ENCODE data around the gene TRPM5.

The TRPM5 gene

DNA sequence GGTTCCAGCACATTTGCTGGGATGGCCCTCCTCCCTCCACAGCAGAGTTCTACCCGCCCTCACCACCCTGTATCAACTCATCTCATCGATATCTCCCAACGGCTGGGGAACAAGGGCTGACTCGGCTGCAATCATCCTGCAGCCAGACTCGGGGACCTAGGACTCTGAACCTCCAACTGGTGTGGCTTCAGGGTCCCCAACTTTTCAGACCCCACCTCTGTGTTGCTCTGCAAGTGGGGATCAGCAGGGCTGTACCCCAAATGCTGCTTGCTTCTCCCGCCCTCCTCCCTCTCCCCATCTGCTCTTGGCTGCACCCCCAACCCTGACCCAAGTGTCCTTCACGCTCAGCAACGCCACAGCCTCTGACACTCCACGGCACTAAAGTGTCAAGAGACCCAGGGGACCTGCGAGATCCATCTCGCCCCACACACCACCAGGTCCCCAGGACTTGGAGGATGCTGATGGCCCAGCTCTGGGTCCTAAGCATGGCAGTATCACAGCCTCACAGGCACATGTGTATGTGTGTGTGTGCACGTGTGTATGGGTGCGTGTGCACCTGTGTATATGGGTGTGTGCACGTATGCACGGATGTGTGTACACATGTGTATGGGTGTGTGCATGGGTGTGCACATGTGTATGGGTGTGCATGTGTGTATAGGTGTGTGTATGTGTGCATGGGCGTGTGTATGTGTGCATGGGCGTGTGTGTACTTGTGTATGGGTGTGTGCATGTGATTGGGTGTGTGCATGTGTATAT is 26.9 kb upstream of the TRPM5 start:
- intact Hi-C loops (cut with DNase I), result no loop called here
- DNase-seq, result peak in 3 of 42 donors; percentile 8 to 27 (median 16)

DNA sequence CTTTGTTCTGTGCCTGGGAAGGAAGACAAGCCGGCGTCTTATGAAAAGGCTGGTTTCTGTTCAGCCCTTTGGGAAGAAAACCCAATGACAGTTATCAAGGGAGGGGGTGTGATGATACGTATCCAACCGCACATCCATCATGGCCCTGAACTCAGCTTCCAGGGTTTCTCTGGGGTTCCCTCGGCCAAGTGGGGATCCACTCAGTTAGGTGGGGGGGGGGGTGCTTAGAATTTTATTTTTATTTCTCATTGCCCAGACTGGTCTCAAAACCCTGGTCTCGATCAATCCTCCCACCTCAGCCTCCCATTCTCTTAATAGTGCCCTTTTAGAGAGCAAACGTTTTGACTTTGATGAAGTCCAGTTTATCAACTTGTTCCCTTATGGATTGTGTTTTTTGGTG is 26.2 kb upstream of the TRPM5 start:
- DNase-seq, result peak in 1 of 42 donors; percentile 24
- intact Hi-C loops (cut with DNase I), result no loop called here

DNA sequence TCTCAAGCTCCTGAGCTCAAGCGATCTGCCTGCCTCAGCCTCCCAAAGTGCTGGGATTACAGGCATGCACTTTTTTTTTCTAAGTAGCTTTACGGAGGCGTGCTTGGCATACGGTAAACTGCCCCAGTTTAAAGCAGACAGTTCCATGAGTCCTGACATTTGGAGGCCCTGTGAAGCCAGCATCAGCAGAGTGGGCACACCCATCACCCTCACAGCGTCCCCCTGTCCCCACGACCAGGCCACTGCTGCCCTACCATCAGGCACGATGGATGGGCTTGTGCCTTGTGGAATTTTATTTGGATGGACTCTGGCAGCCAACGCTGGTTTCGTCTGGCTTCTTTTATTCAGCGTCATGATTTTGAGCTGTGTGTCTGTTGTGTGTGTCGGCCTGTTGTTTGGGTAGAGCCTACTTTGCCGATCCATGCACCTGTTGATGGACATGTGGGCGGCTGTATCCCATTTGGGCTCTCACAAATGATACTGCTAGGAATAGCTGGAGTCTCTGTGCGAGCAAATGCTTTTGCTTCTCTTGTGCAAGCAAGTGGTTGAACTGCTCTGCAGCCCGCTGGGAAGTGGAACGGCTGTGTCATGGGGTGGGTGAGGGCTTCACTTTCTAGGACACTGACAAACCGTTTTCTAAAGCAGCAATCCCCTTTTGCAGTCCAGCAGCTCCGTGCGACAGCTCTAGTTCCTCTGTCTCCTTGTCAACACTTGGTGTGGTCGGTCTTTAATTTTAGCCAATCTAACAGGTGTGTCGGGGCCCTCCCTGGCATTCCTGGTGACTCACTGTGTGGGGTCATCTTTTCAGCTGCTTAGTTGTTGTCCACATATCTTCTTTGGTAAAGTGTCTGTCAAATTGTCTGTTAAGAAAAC is 24.3 kb upstream of the TRPM5 start:
- peak in 2 of 42 donors; percentile 4 to 33 for DNase-seq
- intact Hi-C loops (cut with DNase I), result no loop called here

DNA sequence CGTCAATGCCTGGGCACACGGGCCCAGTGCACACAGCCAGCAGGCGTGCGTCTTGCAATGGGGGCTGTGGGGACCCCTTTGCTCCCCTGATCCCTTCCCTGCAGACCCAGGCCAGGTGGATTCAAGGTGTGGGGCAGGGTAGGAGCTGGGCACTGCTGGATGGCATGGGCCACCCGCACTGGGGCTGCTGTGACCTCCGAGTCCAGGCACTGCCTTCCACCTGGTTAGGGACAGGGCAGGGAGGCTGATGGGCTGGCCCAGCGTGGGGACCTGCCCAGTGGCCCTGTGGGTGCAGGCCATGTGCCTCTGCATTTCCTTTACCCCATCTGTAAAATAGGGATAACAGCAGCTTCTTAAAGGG is 23.4 kb upstream of the TRPM5 start:
- peak in 1 of 42 donors; percentile 7 for DNase-seq
- intact Hi-C loops (cut with DNase I), result no loop called here

DNA sequence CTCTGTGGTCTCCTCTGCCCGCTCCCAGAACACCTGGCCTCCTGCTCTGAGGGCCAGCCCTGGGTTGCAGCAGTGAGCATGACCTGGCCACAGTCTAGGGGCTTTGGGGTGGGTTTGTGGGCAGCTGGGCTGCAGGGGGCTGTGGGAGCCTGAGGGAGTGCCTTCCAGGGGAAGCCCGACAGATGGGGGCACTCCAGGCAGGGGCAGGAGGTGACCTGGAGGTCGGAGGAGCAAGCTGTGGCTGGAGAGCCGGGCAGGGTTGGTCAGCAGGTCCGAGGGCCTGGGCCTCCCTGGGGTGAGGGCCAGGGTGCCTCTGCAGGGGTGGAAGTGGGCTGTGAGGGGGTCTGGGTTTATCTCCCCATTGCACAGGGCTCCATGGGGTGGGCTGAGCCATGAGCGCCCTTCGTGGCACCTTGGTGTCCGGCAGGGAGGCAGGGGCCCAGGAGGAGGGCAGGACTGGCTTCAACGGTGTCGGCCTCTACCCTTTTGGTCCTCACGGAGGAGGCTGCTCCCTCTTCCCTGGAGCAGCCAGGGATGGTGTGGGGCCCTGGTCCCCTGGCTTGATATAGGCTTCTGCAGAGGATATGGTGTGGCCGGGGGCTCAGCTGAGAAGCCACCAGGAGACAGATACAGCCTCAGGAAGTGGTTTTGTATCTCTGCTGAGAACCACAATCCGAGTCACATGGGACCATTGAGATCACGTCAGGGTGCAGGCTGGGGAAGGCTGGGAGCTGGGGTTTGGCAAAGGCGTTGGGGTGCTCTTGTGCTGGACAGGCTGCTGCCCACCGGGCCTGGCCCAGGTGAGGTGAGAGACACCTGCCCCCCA is 22.8 kb upstream of the TRPM5 start:
- DNase-seq, result peak in 7 of 42 donors; percentile 9 to 42 (median 24)
- intact Hi-C loops (cut with DNase I), result no loop called here

DNA sequence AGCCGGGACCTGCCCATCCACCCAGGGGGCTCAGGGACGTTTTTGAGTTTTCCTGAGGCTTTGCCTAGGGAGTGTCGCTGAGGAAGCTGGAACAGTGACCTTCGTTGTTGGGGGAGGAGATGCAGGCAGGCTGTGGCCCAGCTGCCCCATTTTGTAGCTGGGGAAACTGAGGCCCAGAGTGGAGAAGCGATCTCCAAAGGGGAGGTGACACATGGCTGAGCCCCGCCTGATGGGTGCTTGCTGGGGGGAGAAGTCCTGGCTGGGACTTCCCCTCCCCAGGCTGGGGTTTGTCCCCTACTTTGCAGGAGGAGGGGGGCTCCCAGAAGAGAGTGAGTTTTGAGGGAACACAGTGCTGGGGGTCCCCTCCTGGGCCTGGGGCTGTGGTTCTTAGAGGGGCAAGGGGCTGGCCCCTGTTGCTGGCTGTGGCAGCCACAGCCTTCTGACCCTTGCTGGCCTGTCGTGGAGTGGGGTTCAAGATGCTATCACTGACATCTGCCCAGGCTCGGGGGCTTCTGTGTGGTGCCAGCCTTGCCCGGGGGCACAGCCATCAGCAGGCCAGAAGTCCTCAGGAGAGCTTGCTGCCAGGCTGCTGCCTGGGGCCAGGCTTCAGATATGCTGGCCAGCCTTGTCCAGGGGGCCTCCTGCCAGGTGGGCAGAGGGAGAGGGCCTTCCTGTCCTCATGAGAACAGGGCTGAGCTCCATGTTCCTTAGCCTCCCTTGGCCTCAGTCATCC is 21.9 kb upstream of the TRPM5 start:
- intact Hi-C loops (cut with DNase I), result no loop called here
- no peak for DNase-seq

DNA sequence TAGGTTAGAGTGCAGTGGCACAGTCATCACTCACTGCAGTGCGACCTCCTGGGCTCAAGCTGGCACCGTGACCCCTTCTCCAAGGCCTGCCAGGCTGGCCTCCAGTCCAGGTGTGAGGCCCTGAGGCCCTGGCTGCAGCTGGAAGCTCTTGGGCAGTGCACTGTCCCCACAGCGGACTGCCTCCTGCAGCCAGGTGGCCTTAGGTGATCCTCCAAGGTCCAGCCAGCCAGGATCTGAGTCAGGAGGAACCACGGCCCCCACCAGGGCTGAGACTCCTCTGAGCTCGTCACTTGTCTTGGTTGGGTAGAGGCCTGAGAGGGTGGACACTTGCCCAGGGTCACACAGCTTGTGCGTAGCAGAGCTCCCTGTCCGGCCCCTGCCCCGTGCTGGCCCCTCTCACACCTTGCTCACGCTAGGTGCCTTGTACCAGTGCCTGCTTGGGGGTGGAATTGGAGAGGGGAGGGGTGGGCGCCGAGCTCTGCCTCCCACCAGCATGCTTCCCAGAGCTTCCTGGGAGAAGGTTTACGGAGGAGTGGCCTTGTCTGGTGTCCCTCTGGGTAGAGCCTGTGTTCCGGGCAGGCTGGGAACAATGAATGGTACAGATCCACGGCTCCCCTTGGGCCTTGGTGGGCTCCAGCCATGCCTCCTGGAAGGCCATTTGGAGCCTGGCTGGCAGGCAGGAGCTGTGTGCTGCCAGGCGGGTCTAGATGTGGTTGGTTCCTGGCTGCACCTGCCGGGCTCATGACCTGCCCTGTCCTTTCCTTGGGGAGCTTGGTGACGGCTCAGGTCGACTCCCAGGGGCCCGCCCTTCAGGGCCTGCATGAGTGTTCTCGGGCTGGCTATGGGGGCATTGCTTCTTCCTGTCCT is 21.1 kb upstream of the TRPM5 start:
- intact Hi-C loops (cut with DNase I), result no loop called here
- DNase-seq, result peak in 6 of 42 donors; percentile 5 to 25 (median 16)

DNA sequence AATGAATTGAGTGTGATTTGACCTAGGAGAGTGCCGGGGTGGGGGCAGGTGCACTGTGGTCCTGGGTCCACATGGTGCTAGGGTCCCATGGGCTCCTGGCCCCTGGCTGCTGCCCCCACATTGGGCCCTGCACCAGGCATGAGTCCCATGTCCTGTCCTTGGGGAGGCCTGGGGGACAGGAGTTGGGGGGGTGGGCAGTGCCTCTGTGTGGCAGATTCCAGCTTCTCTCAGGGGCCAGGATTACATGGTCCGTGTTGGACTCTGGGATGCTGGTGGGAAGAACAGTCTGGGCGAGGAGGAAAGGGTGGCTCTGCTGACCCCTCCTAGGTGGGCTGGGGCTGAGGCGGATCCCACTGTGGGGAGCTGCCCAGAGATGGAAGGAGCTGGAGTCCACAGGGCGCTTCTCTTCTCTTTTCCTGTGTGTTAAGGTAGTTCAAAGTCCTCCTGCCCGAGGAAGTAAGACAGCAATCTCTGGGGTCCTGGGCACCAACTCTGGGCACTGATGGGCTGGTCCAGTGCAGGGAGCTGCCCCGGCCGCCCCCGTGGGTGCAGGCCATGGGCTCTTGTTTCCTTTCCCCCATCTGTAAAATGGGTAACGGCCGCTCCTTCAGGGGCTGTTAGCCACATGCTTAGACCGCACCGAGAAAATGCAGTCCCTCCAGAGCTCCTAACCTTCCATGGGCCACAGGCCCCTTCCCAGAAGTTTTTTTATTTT is 20.3 kb upstream of the TRPM5 start:
- intact Hi-C loops (cut with DNase I), result no loop called here
- peak in 3 of 42 donors; percentile 1 to 12 (median 8) for DNase-seq

DNA sequence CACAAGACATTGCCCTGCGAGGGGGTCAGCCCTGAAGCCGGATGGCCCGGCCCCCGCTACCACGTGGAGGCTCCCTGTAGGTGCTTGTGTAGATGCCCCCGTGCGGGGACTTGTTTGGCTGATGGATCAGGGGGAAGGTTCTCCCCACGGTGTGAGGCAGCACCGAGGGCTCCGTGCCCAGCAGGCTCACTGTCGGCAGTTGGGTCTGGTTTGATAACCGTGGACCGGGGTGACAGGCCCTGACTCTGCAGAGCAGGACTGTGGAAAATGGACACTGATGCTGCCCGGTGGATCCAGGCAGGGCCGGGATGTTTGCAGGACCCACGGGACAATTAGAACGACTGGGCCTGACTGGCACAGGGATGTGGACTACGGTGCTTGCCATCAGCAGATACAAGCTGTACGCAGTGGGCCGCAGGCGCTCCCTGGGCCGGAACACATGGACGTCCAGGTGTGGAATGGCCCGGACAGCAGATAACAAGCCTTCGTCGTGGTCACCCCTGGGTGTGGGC is 19.5 kb upstream of the TRPM5 start:
- intact Hi-C loops (cut with DNase I), result no loop called here
- DNase-seq, result peak in 5 of 42 donors; percentile 9 to 41 (median 29)

DNA sequence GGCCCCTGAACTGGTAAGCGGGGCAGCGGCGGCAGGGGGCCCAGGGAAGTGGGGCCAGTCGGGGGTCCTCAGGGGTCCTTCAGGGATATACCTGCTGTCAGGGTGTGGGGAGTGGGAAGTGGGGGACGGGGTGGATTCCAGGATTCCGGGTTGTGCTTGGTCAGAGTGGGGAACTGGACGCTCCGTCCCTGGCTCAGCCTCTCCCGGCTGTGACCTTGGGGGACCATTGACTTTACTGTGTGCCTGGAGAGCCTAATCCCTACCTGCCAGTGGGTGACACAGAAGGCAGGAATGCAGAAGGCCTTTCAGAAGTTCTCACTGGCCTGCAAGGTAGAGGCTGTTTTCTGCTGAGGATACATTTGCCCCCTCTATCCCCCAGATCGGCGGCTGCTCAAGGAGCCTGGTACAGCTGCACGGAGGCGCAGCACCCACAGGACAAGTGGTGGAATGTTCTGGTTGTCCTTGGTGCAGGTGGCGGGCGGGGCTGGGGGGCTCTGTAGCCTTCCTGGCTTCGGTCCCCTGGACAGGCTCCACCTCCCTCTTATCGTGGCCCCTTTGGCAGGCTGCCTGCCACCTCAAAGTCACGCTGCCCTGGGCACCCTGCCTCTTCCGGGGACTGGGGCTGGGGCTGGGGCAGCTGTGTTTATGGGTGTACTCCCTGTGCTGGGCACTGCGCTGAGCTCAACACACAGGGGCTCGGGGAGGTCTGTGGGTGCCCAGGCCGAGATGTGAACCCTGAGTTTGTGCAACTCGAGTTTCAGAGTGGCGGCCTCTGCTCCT is 18.9 kb upstream of the TRPM5 start:
- peak in 4 of 42 donors; percentile 13 to 39 (median 18) for DNase-seq

DNA sequence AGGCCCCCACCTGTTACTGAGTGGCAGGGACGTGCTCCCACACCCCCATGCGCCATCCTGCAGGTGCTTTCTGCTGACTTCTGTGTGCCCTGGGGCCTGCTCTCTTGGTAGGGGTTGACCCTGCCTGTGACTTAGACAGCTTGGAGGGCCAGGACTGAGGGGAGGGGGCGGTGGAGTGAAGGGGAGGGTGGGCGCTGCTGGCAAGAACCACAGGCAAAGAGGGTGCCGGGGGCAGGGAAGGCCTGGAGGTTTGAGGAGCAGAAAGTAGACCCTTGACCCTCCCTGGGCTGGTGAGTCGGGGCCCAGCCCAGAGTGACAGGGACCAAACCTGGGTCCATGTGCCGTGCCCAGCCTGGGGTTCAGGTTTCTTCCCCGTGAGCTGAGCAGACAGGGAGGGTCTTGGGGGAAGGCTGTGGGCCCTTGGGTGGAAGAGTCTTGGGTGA is 18.2 kb upstream of the TRPM5 start:
- intact Hi-C loops (cut with DNase I), result no loop called here

More for the DNA sequence above, 18.9 kb upstream of the TRPM5 start:
- intact Hi-C loops (cut with DNase I), result no loop called here

DNA sequence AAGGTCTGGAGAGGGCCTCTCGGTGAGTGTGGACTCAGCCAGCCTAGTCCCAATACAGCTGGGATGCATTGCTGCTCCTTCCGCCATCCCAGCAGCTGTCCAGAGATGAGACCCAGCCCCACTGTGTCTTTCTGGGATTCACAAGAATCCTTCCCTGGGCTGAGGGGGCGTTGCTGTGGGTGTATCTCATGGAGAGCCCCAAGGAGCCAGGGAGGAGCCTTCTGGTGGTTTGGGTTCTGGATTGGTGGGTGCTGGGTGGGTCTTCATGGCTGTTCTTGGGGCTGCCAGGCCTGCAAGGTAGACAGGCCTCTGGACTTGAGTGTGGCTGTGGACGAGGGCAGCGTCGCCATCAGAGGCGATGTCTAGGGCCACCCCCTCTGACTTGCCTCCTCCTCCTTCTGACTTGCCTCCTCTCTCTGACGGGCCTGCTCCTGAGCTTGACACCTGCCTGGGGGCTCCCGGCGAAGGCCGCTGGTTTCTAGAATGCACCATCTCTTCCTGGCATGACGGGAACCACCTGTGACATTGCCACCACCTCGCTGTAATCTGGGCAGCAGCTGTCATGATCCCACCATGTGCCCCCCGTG is 17.7 kb upstream of the TRPM5 start:
- DNase-seq, result peak in 4 of 42 donors; percentile 5 to 27 (median 14)

More for the DNA sequence above, 18.2 kb upstream of the TRPM5 start:
- DNase-seq, result no peak

DNA sequence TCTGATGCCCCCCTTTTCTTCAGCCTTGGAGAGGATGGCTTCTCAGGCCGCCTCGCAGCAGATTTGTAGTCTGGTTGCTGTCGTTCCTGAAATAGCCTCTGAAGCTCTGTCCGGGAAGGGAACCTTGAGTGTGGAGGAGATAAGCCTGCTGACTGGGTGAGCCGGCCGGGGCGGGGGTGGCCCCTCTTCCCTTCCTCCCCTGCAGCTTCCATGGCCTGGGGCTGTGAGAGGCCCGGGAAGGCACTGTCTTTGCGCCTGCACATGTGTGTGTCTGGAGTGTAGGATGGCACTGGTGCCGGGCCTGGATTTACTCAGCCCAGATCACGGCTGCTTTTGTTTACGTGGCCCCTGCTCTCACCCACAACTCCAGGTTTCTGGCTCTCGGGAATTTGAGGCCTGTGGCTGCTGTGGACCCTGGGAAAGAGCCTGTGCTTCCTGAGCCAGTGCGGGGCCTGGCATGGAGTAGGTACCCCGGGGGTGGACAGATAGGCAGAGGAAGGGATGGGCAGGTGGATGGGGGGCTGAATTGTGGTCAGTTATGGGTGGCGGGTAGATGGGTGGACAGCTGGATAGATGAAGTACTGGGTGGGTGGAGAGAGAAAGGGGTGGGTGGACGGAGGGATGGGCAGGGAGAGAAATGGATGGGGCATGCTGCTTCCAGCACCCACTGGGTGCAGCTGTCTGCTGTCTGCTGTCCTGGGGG is 17.1 kb upstream of the TRPM5 start:
- intact Hi-C loops (cut with DNase I), result no loop called here
- DNase-seq, result peak in 4 of 42 donors; percentile 14 to 34 (median 14)

More for the DNA sequence above, 17.7 kb upstream of the TRPM5 start:
- intact Hi-C loops (cut with DNase I), result no loop called here

DNA sequence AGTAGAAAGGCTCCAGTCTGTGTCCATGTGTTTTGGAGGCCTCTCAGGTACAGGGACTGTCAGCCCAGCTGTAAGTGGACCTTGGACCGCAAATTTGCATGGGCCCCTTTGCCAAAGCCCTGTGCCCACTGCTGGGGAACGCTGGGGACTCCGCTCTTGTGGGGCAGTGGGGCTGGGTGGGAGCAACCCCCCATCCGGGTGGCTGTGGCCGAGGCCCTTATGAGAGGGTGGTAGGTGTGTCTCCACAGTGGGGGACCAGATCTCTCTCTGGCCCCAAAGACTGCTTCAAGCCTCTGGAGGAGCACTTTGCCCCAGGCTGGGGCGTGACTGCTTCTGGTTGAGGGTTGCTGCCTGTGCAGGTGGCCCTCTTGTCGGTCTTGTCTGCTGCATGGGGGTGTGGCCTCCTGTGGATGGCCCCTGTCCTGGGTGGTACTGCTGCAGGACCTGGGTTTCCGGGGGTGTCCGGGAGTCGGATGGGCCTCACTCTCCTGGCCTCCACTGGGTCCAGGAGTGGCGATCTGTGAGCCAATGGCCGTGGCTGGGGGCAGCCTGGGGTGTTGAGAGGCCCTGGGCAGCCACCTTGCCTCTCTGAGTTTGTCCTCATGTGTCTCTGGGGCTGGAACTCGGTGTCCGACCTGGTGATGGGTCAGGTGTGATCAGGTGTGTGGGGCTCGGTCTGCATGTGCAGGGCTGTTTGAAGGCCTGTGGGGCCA is 16.4 kb upstream of the TRPM5 start:
- intact Hi-C loops (cut with DNase I), result no loop called here
- peak in 3 of 42 donors; percentile 11 to 33 (median 23) for DNase-seq

Measured in head of caudate nucleus (tissue), 42 donors.